Activated CD4-positive, CD25-positive, alpha-beta regulatory T cell (primary cell): Measurements from ENCODE around the gene GLDN.
"Not testable (repeated sequence)": the region's sequence is repeated elsewhere in the genome, so short reads cannot be mapped to it uniquely, and the experiment has no call there.

Experiments used
- DNase-seq, 4 experiments: peaks; one replicate each; lab custom pipeline; 2025; lab: John Stamatoyannopoulos, UW

GLDN gene

GRCh38 chr15:51387699-51388041 is 46.2 kb downstream of the GLDN start:
- DNase-seq = no peak

- no peak for DNase-seq
Measured at GRCh38 chr15:51388726-51389125, 47.3 kb downstream of the GLDN start.

GRCh38 chr15:51390241-51390965 is 48.9 kb downstream of the GLDN start:
- no peak for DNase-seq

DNA sequence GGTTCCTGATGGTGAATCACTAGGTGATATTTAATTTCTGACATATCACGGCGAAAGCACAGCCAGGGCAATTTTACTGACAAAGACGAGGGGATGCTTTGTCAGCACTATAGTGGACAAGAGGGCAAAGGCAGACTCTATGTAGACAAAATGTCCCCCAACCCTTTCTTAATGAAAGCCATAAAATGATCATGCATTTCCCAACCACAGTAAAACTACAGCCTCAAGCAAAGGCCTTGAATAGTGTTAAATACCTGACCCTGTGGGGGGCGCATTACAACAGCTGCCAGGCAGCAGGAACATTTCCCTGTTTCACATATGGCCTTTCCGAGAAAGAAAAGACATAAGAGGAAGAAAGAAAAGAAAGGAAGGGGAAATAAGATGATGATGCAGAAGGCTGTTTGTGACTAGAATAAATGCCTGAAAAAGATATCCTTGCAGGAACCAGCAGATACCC is 49.5 kb downstream of the GLDN start:
- no peak for DNase-seq

GRCh38 chr15:51396921-51397320 is 55.5 kb downstream of the GLDN start:
- DNase-seq = no peak

GRCh38 chr15:51398626-51399025 is 57.2 kb downstream of the GLDN start:
- no peak for DNase-seq

GRCh38 chr15:51401051-51401780 is 59.8 kb downstream of the GLDN start:
- DNase-seq = no peak

DNA sequence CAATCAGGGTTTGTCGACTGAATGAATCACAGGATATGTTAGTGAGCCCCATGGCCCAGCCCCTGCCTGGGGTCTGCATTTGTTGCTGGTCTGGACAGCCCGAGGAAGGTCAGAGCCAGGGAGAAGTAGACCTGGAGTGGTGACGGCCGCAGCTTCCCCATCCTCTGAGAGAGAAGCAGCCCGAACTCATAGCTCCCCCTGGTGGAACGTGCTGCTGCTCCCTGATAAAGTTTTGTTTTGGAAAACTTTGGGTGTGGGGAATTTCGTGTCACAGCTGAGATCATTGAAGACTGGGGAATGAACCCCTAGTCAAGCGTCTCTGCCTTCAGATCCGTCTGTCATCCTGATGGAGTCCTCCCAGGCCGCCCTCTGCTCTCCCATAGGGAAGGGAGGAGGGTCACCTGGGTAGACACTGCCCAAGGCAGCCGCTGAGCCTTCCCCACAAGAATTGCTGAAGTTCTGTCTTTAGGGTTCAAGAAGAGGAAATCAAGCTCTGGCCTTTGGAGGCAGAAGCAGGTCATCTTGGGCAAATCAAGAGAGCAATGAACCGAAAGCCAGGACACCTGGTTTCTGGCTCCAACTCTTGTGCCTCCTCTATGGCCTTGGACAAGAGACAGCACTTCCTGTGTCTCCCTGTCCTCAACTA is 60.5 kb downstream of the GLDN start:
- no peak for DNase-seq

- no peak for DNase-seq
Measured at GRCh38 chr15:51403072-51403878, 61.8 kb downstream of the GLDN start.

DNA sequence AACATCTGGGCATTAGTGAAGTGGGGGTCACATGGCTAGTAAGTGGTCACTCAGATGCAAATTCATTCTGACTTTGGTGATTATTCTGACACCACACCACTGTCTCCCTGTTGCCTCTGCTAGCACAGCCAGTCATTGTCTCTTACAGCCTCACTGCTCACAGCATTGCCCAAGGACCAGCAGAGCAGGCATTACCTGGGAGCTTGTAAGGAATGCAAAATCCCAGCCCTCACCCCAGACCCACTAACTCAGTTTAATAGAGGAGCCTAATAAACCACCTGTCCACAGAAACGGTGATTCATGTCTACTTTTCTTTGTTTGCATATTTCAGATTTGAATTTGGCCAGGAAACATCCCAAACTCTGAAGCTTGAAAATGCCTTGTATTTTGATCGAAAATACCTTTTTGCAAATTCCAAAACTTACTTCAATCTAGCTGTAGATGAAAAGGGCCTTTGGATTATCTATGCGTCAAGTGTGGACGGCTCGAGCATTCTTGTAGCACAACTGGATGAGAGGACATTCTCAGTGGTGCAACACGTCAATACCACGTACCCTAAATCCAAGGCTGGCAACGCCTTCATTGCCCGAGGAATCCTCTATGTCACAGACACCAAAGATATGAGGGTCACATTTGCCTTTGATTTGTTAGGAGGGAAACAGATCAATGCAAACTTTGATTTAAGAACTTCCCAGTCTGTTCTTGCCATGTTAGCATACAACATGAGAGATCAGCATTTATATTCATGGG is 62.7 kb downstream of the GLDN start:
- no peak for DNase-seq

- DNase-seq = no peak
Measured at GRCh38 chr15:51405693-51406523, 64.5 kb downstream of the GLDN start.

DNA sequence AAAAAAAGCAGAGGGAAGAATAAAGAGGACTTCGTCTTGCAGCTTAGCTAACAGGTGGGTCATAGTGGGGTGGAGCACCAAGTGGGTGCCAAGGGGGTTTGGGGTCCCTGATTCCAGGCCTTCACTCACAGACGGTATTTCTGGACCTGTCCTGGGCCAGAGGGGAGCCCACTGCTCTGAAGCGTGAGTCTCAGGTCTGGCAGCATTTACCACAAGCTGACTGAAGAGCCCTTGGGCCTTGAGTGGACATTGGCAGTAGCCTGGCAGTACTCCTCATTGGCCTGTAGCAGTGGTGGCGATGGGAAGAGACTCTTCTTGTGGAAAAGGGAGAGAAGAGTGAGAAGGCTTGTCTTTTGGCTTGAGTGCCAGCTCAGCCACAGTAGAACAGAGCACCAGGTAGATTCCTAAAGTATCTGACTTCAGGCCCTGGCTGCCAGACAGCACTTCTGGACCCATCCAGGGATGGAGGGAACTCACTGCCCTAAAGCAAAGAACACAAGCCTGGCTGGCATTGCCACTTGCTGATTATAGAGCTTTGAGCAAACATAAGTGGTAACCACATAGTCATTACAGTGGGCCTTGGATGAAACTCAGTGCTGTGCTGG is 72.9 kb downstream of the GLDN start:
- DNase-seq = no peak

DNA sequence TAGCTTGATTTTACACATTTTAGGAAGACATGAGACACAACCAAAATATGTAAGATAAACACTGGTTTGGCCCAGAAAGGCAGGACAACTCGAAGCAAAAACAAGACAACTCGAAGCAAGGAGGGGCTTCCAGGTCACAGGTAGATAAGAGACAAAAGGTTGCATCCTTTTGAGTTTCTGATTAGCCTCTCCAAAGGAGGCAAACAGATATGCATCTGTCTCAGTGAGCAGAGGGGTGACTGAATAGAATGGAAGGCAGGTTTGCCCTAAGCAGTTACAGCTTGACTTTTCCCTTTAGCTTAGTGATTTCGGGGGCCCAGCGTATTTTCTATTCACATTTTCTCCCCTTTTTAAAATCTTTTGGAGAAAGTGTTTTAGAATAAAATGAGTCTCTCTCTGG is 74.7 kb downstream of the GLDN start:
- no peak for DNase-seq

DNA sequence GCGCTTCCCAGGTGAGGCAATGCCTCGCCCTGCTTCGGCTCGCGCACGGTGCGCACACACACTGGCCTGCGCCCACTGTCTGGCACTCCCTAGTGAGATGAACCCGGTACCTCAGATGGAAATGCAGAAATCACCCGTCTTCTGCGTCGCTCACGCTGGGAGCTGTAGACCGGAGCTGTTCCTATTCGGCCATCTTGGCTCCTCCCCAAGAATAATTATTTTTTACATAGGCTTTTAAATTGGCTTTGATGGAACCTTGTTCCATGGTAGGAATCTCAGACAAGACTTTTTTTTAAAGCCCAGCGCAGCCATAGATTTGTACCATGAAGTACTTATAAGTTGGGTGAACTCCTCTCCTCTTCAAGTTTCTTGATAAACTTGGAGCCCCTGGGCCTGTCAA is 81.6 kb downstream of the GLDN start:
- DNase-seq = not testable (repeated sequence)

GRCh38 chr15:51424780-51425179 is 83.3 kb downstream of the GLDN start:
- no peak for DNase-seq

GRCh38 chr15:51425517-51426040 is 84.1 kb downstream of the GLDN start:
- no peak for DNase-seq

DNA sequence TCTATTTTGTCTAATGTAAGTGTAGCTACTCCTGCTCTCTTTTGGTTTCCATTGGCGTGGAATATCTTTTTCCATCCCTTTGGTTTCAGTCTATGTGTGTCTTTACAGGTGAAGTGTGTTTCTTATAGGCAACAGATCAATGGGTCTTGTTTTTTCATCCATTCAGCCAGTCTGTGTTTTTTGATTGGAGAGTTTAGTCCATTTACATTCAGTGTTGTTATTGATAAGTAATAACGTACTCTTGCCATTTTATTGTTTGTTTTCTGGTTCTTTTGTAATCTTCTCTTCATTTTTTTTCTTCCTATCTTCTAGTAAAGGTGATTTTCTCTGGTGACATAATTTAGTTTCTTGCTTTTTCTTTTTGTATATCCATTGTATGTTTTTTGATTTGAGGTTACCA is 97.1 kb downstream of the GLDN start:
- no peak for DNase-seq

DNA sequence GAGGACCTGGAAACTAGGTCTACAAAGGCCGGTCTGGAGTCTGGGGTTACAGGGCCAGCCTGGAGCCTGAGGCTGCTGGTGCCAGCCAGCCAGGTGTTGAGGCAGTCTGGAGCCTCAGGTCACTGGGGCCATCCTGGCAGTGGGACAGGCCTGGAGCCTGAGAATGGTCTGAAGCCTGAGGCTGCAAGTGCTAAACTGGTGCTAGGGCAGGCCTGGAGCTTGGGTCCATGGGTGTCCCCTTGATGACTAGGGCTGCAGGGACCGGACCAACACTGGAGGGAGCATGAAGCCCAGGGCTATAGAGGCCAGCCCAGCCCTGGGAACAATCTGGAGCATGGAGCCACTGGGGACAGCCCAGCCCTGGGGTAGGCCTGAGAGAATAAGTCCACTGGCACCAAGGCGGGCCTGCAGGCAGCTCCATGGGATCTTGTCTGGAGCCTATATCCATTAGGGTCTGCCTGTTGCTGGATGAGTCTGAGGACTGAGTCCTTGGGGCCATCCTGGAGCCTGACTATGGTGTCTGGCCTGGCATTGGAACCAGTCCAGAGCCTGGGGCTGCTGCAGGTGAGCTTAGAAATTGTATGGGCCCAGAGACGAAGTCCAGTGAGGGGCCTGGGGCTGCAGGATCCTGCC is 101.9 kb downstream of the GLDN start:
- DNase-seq = no peak

GRCh38 chr15:51444112-51444511 is 102.7 kb downstream of the GLDN start:
- no peak for DNase-seq

GRCh38 chr15:51444807-51445206 is 103.4 kb downstream of the GLDN start:
- no peak for DNase-seq
